Mesendoderm (in vitro differentiated cells): Measurements from ENCODE around the gene EFCAB6.

Experiments used
- DNase-seq: peaks from one replicate; pipeline ENCODE4 v3.0.0; 2013
- H2AK5ac ChIP-seq: 2 replicates; pipeline ENCODE4 v1.6.1; 2013; ENCODE audit warnings: low read length, inconsistent platforms
- H2BK120ac ChIP-seq: 2 replicates; pipeline ENCODE4 v1.6.1; 2013; ENCODE audit warnings: low read depth, mild to moderate bottlenecking, low read length, moderate library complexity, mixed read lengths
- H2BK15ac ChIP-seq: replicated peaks from 2 replicates; pipeline ENCODE4 v1.6.1; 2013; ENCODE audit warnings: low read depth, mild to moderate bottlenecking, moderate library complexity
- H2BK5ac ChIP-seq: 2 replicates; pipeline ENCODE4 v1.6.1; 2013; ENCODE audit warnings: low read length, inconsistent platforms
- H3K18ac ChIP-seq: 2 replicates; pipeline ENCODE4 v1.6.1; 2013; ENCODE audit warnings: mild to moderate bottlenecking, low read length, mixed read lengths
- H3K23ac ChIP-seq: one replicate; pipeline ENCODE4 v1.6.1; 2013; ENCODE audit warnings: low read length
- H3K27ac ChIP-seq: 2 replicates; pipeline ENCODE4 v1.5.1; 2013; ENCODE audit warnings: low read depth, mild to moderate bottlenecking, inconsistent platforms, low read length, moderate library complexity
- H3K27me3 ChIP-seq: 2 replicates; pipeline ENCODE4 v1.6.1; 2013; ENCODE audit warnings: low read length, control low read depth, mild to moderate bottlenecking, inconsistent platforms; ENCODE audit not compliant: insufficient read depth, poor library complexity
- H3K36me3 ChIP-seq: 2 replicates; pipeline ENCODE4 v1.6.1; 2013; ENCODE audit warnings: low read length, inconsistent platforms; ENCODE audit not compliant: control insufficient read depth, insufficient read depth
- H3K4ac ChIP-seq: one replicate; pipeline ENCODE4 v1.6.1; 2013; ENCODE audit warnings: low read depth, mild to moderate bottlenecking, low read length, moderate library complexity
- H3K4me1 ChIP-seq: 2 replicates; pipeline ENCODE4 v1.6.1; 2013; ENCODE audit warnings: low read depth, low read length, inconsistent platforms; ENCODE audit not compliant: control insufficient read depth
- H3K4me2 ChIP-seq: 2 replicates; pipeline ENCODE4 v1.6.1; 2013; ENCODE audit warnings: low read length
- H3K4me3 ChIP-seq: 2 replicates; pipeline ENCODE4 v1.5.1; 2013; ENCODE audit warnings: mild to moderate bottlenecking, low read length
- H3K56ac ChIP-seq: one replicate; pipeline ENCODE4 v1.6.1; 2013; ENCODE audit warnings: low read length
- H3K79me1 ChIP-seq: 2 replicates; pipeline ENCODE4 v1.6.1; 2013; ENCODE audit warnings: low read length, inconsistent platforms
- H3K79me2 ChIP-seq: 2 replicates; pipeline ENCODE4 v1.6.1; 2013; ENCODE audit warnings: mild to moderate bottlenecking, low read length; ENCODE audit not compliant: control insufficient read depth, insufficient read depth
- H3K9ac ChIP-seq: 2 replicates; pipeline ENCODE4 v1.6.1; 2013; ENCODE audit warnings: low read length, inconsistent platforms
- H4K5ac ChIP-seq: one replicate; pipeline ENCODE4 v1.6.1; 2013; ENCODE audit warnings: low read length
- H4K8ac ChIP-seq: one replicate; pipeline ENCODE4 v1.6.1; 2013; ENCODE audit warnings: low read depth, mild to moderate bottlenecking, control low read depth, low read length, moderate library complexity
- WGBS: extraction: QIAGEN DNeasy Blood & Tissue Kit; methylation state at CpG from one replicate; pipeline ENCODE4 v1.1.7; 2013; ENCODE audit warnings: low lambda C conversion rate, missing lambda C conversion rate; ENCODE audit not compliant: insufficient coverage; ENCODE audit errors: extremely low coverage; 5-methylcytosine and 5-hydroxymethylcytosine counted together

The EFCAB6 gene

GRCh38 chr22:43850529-43850928 lies 38.4 kb upstream of the EFCAB6 start:
- H2AK5ac ChIP-seq: no peak overlapping the region
- H2BK15ac ChIP-seq: no peak overlapping the region
- no peak overlapping the region for H2BK120ac ChIP-seq
- H3K56ac ChIP-seq: no peak overlapping the region
- no peak overlapping the region for H3K27ac ChIP-seq
- peaks cover 22% of the 10 kb centered on the region for H3K79me1 ChIP-seq
- WGBS: no CpG with 5 or more reads among the region's 12 CpGs
- H3K4me3 ChIP-seq: no peak overlapping the region
- no peaks in the 10 kb centered on the region for H3K27me3 ChIP-seq
- H3K4me1 ChIP-seq: no peaks in the 10 kb centered on the region
- no peak overlapping the region for H3K9ac ChIP-seq
- no peak for DNase-seq
- H3K18ac ChIP-seq: no peak overlapping the region
- H4K8ac ChIP-seq: no peak overlapping the region
- peaks cover 8% of the 10 kb centered on the region for H3K79me2 ChIP-seq
- H2BK5ac ChIP-seq: no peak overlapping the region
- no peaks in the 10 kb centered on the region for H3K36me3 ChIP-seq
- H3K4me2 ChIP-seq: no peak overlapping the region
- H3K23ac ChIP-seq: peak overlapping the region; percentile 68
- H4K5ac ChIP-seq: no peak overlapping the region
- no peak overlapping the region for H3K4ac ChIP-seq

GRCh38 chr22:43849731-43850130 lies 37.6 kb upstream of the EFCAB6 start:
- Histone ChIP-seq H3K56ac (no peak overlapping the region), H3K36me3 (no peaks in the 10 kb centered on the region), H3K4me2 (no peak overlapping the region), H4K8ac (no peak overlapping the region), H3K27me3 (no peaks in the 10 kb centered on the region), H3K9ac (no peak overlapping the region), H3K27ac (no peak overlapping the region), H3K18ac (no peak overlapping the region), H3K79me2 (peaks cover 8% of the 10 kb centered on the region), H3K4ac (no peak overlapping the region), H2BK15ac (no peak overlapping the region), H2BK5ac (no peak overlapping the region), H3K23ac (no peak overlapping the region), H2BK120ac (no peak overlapping the region), H3K4me3 (no peak overlapping the region), H3K4me1 (no peaks in the 10 kb centered on the region), H2AK5ac (no peak overlapping the region), H3K79me1 (peaks cover 19% of the 10 kb centered on the region), H4K5ac (no peak overlapping the region)
- no CpG with 5 or more reads among the region's 13 CpGs for WGBS
- no peak for DNase-seq

- no peaks in the 10 kb centered on the region for H3K27me3 ChIP-seq
Measured at GRCh38 chr22:43848366-43849171, 36.5 kb upstream of the EFCAB6 start.

GRCh38 chr22:43847376-43848289 lies 35.5 kb upstream of the EFCAB6 start:
- Histone ChIP-seq H2BK120ac (no peak overlapping the region), H3K4me3 (no peak overlapping the region), H3K36me3 (no peaks in the 10 kb centered on the region), H3K56ac (no peak overlapping the region), H2BK15ac (no peak overlapping the region), H3K79me2 (peaks cover 7% of the 10 kb centered on the region), H4K8ac (no peak overlapping the region), H3K4me2 (no peak overlapping the region), H3K4me1 (no peaks in the 10 kb centered on the region), H3K27me3 (no peaks in the 10 kb centered on the region), H3K18ac (no peak overlapping the region), H3K4ac (no peak overlapping the region), H4K5ac (no peak overlapping the region), H3K79me1 (peaks cover 20% of the 10 kb centered on the region), H2AK5ac (no peak overlapping the region), H3K9ac (no peak overlapping the region), H3K27ac (no peak overlapping the region), H3K23ac (no peak overlapping the region), H2BK5ac (no peak overlapping the region)
- WGBS: no CpG with 5 or more reads among the region's 14 CpGs
- no peak for DNase-seq

More at GRCh38 chr22:43848366-43849171, 36.5 kb upstream of the EFCAB6 start:
- H3K4me2 ChIP-seq: no peak overlapping the region
- H3K23ac ChIP-seq: no peak overlapping the region
- H3K79me2 ChIP-seq: peaks cover 9% of the 10 kb centered on the region
- H4K5ac ChIP-seq: no peak overlapping the region
- H3K56ac ChIP-seq: no peak overlapping the region
- no peaks in the 10 kb centered on the region for H3K4me1 ChIP-seq
- no peak overlapping the region for H4K8ac ChIP-seq
- no peak overlapping the region for H2AK5ac ChIP-seq
- H2BK5ac ChIP-seq: no peak overlapping the region
- H3K27ac ChIP-seq: no peak overlapping the region
- no peak overlapping the region for H3K4ac ChIP-seq
- H2BK120ac ChIP-seq: no peak overlapping the region
- H3K79me1 ChIP-seq: peaks cover 22% of the 10 kb centered on the region
- H3K9ac ChIP-seq: no peak overlapping the region
- H3K36me3 ChIP-seq: no peaks in the 10 kb centered on the region
- no peak overlapping the region for H3K18ac ChIP-seq
- no peak overlapping the region for H3K4me3 ChIP-seq
- H2BK15ac ChIP-seq: no peak overlapping the region
- WGBS: no CpG with 5 or more reads among the region's 16 CpGs
- peak; percentile 42 for DNase-seq

GRCh38 chr22:43846966-43847365 lies 34.9 kb upstream of the EFCAB6 start:
- no peak overlapping the region for H4K5ac ChIP-seq
- H2BK5ac ChIP-seq: no peak overlapping the region
- H3K23ac ChIP-seq: no peak overlapping the region
- H3K79me1 ChIP-seq: peaks cover 21% of the 10 kb centered on the region
- H3K18ac ChIP-seq: no peak overlapping the region
- H3K27me3 ChIP-seq: no peaks in the 10 kb centered on the region
- H3K4ac ChIP-seq: no peak overlapping the region
- WGBS: no CpG with 5 or more reads among the region's 11 CpGs
- H3K4me1 ChIP-seq: no peaks in the 10 kb centered on the region
- H3K27ac ChIP-seq: no peak overlapping the region
- H3K9ac ChIP-seq: no peak overlapping the region
- no peaks in the 10 kb centered on the region for H3K36me3 ChIP-seq
- no peak overlapping the region for H2AK5ac ChIP-seq
- no peak overlapping the region for H2BK15ac ChIP-seq
- H4K8ac ChIP-seq: no peak overlapping the region
- H3K4me3 ChIP-seq: no peak overlapping the region
- H2BK120ac ChIP-seq: no peak overlapping the region
- H3K4me2 ChIP-seq: no peak overlapping the region
- H3K79me2 ChIP-seq: peaks cover 7% of the 10 kb centered on the region
- no peak overlapping the region for H3K56ac ChIP-seq
- no peak for DNase-seq
